HG03175 (cell line): Measurements from ENCODE around the gene ALCAM.
"Not testable (repeated sequence)": the region's sequence is repeated elsewhere in the genome, so short reads cannot be mapped to it uniquely, and the experiment has no call there.

ENCODE experiments used
- ATAC-seq: cut with Tn5 transposase; IDR thresholded peaks from one replicate; pipeline ENCODE4 v1.9.1; 2021; ENCODE audit warnings: mild to moderate bottlenecking, moderate library complexity; ENCODE audit not compliant: unreplicated experiment

Gene ALCAM

GRCh38 chr3:105385819-105386508, 19.3 kb downstream of the ALCAM start:
- peak; percentile 67 for ATAC-seq

GRCh38 chr3:105387122-105387751, 20.5 kb downstream of the ALCAM start:
- ATAC-seq: no peak

GRCh38 chr3:105388176-105388575, 21.5 kb downstream of the ALCAM start:
- no peak for ATAC-seq

DNA sequence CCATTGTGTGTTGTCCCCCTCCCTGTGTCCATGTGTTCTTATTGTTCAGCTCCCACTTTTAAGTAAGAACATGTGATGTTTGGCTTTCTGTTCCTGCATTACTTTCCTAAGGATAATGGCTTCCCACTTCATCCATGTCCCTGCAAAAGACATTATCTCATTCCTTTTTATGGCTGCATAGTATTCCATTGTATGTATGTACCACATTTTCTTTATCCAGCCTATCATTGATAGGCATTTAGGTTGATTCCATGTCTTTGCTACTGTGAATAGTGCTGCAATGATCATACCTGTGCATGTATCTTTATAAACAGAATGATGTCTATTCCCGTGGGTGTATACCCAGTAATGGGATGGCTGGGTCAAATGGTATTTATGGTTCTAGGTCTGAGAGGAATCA, 23.1 kb downstream of the ALCAM start:
- not testable (repeated sequence) for ATAC-seq

DNA sequence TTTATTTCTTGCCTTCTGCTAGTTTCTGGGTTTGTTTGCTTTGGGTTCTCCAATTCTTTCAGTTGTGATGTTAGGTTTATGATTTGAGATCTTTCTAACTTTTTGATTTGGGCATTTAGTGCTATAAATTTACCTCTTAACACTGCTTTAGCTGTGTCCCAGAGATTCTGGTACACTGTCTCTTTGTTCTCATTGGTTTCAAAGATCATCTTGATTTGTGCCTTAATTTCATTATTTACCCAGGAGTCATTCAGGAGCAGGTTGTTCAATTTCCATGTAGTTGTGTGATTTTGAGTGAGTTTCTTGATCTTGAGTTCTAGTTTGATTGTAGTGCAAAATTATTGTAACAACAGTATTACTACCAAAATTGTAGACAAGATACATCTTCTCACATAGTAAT, 25.9 kb downstream of the ALCAM start:
- ATAC-seq: not testable (repeated sequence)

GRCh38 chr3:105394177-105394576, 27.5 kb downstream of the ALCAM start:
- no peak for ATAC-seq

DNA sequence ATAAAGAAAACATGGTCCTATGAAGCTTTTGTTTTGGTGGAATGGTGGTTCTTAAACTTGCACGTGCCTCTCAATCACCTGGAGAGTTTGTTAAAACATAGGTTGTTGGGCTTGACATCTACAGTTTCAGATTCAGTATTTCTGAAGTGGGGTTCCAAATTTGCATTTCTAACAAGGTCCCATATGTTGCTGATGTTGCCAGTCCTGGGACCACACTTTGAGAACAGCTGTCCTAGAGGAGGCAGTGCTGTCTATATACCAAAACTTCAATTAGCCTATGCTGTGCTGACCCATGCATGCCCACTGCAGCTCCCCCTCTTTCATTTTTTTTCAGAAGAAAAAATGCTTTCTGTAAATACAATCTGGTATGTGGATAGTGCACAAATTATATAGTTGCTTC, 31.3 kb downstream of the ALCAM start:
- no peak for ATAC-seq

- ATAC-seq: no peak
Measured at GRCh38 chr3:105398437-105398836, 31.7 kb downstream of the ALCAM start.

DNA sequence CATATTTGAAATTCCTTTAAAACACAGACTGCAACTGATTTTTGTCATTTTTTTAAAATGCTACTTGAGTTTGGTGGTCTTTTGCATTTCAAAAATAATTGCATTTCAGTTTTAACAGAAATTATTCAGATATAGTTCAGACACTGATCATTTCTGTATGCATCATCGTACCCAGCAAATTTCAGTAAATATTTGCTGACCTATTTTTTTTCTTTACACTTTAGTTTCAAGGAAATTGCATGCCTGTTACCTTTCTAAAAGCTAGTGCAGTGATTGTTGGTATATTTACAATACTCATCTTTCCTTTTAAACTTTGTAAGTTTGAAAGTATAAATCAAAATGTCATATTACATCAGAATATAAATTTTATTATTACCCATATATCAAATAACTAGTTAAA, 32.4 kb downstream of the ALCAM start:
- ATAC-seq: no peak

GRCh38 chr3:105399611-105400010, 32.9 kb downstream of the ALCAM start:
- no peak for ATAC-seq

GRCh38 chr3:105401254-105401653, 34.5 kb downstream of the ALCAM start:
- ATAC-seq: no peak

- ATAC-seq: no peak
Measured at GRCh38 chr3:105401691-105402149, 35.0 kb downstream of the ALCAM start.

DNA sequence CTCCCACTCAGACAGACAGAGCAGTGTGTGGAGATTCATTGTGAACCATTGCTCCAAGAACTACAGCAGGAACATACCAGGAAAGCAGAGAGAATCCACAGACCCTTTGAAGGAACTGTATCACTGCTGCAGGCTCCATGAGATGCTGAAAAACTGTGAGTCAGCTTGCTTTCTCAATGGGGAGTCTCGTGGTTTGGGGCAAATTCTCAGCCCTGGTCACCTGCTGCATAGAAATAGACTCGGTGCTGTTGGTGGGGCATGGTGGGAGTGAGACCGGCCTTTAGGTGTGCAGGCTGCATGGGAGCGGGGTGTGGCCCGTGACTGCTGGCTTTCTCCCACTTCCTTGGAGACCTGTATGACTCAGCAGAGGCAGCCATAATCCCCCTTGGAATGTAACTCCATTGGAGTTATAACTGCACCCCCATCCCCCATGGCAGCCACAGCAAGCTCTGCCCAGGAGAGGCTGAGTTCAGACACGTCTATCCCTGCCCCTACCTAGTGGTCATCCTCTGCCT, 35.6 kb downstream of the ALCAM start:
- ATAC-seq: no peak

DNA sequence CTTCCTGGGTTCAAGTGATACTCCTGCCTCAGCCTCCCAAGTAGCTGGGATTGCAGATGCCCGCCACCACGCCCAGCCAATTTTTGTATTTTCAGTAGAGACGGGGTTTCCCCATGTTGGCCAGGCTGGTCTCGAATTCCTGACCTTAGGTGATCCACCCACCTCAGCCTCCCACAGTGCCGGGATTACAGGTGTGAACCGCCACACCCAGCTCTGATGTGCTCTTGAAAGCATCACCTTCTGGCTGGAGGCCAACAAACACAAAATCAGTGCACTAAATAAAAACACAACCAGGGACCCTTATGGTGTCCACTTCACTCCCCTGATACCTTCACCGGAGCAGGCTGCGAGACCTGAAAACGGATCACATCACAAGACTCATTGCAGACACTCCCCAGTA, 36.3 kb downstream of the ALCAM start:
- not testable (repeated sequence) for ATAC-seq

DNA sequence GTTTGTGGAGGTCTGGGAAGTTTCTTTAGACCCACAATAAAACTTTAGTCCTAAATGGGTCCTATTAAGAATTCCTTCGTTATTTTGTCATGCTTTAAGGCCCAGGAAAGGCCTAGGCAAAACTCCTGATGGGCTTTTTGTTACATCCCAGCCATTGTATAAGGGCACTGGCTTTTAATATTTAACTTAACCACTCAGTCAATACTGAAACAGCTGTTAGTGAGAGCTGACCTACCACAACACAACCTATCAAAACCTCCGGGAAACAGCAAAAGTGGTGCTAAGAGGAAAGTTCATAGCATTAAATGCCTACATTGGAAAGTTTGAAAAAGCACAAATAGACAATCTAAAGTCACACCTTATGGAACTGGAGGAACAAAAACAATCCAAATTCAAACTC, 39.6 kb downstream of the ALCAM start:
- no peak for ATAC-seq

DNA sequence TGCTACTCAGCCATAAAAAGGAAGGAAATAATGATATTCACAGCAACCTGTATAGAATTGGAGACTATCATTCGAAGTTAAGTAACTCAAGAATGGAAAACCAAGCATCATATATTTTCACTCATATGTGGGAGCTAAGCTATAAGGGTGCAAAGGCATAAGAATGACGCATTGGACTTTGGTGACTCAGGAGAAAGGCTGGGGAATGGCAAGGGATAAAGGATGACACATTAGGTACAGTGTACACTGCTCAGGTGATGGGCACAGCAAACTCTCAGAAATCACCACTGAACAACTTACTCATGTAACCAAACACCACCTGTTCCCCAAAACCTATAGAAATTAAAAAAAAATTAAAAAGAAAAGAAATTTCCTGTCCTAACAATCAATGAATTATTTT, 42.7 kb downstream of the ALCAM start:
- ATAC-seq: no peak

- ATAC-seq: no peak
Measured at GRCh38 chr3:105413343-105413887, 46.7 kb downstream of the ALCAM start.

DNA sequence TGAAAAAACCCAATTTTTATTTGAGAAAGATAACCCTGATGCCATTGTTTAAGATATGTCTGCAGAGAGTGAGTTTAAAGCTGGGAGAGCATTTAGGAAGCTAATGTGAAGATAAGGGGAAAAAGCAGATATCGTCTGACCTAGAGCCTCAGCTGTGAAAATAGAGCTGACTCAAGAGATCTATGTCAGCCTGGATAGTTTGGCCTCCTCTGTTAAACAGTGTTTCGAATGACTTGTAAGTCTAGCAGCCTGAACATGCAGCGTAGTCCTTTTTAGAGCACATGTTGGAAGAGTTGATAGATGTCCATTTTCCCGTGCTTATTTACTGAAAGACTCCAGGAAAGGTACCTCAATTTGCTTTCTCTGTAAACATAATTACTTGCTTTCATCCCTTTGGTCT, 48.1 kb downstream of the ALCAM start:
- no peak for ATAC-seq

- ATAC-seq: no peak
Measured at GRCh38 chr3:105415951-105416350, 49.2 kb downstream of the ALCAM start.

- ATAC-seq: no peak
Measured at GRCh38 chr3:105417525-105418289, 51.0 kb downstream of the ALCAM start.

GRCh38 chr3:105422645-105423044, 55.9 kb downstream of the ALCAM start:
- ATAC-seq: no peak
